ENCODE results near the gene PLCB1. TPM values are rescaled to one million over a fixed set of nuclear protein-coding genes. Genes with fewer than 3 reads are reported as not detected.

PLCB1 gene
- polyA plus RNA-seq, 4 donors: 1.8 to 5.4 (median 2.0) TPM

- Histone ChIP-seq H3K9me3 (ENCODE audit: control insufficient read depth in 2 of 2, insufficient read depth in 1 of 2, low read depth in 1 of 2, low read length in 1 of 2) (peaks cover 0 to 7% of the 10 kb centered on the region in 2 donors), H3K27ac (ENCODE audit: low read depth in 1 of 3, low read length in 2 of 3) (no peak overlapping the region), H3K36me3 (ENCODE audit: control insufficient read depth in 3 of 3, insufficient read depth in 2 of 3, low read depth in 1 of 3, low read length in 3 of 3) (no peaks in the 10 kb centered on the region), H3K27me3 (ENCODE audit: control insufficient read depth in 3 of 3, insufficient read depth in 3 of 3, low read length in 3 of 3) (no peaks in the 10 kb centered on the region), H3K4me1 (ENCODE audit: control insufficient read depth in 3 of 3, insufficient read depth in 2 of 3, low read depth in 1 of 3, low read length in 2 of 3) (no peaks in the 10 kb centered on the region), H3K4me3 (ENCODE audit: low read depth in 1 of 3, low read length in 3 of 3) (no peak overlapping the region)
- DNase-seq (no peak), FAIRE-seq (no peak)
These were observed 766.8 kb downstream of the PLCB1 start for GRCh38 chr20:8898823-8899222.

DNA sequence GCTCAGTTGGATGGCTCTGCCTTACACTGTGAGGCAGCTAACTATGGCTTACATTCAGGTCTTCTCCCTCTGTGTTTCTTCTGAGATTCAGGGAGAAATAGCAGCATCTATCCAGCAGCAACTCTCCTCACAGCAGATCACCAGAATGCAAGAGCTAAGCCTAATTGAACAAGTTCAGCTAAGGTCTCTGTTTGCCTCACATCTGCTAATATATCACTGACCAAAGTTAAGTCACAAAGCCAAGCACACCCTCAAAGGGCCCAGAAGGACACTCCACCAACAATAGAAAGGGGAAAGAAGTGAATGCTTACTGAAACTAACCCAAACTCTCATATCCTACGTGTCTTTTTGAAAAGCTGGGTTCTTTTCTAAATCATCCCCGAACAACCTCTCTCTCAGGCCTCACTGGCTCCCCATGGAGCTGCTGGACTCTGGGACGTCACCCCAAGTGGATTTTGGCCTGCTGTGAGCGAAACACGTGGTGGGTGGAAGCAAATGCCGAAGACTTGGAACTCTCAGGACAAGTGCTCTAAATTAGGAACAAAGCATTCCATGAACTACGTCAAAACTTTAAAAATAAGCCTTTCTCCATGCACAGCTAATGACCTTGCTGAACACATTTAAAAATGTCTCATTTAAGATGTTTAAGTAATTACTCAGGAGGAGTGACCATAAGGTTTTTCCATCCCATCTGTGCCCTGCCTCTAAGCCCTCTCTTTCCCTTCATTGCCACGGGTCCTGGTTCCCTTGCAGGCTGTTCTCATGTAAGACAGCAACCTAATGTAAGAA lies 769.4 kb downstream of the PLCB1 start:
- no peaks in the 10 kb centered on the region for H3K4me1 ChIP-seq (ENCODE audit: control insufficient read depth in 3 of 3, insufficient read depth in 2 of 3, low read depth in 1 of 3, low read length in 2 of 3)
- H3K27me3 ChIP-seq (ENCODE audit: control insufficient read depth in 3 of 3, insufficient read depth in 3 of 3, low read length in 3 of 3): no peaks in the 10 kb centered on the region
- no peaks in the 10 kb centered on the region for H3K9me3 ChIP-seq (ENCODE audit: control insufficient read depth in 2 of 2, insufficient read depth in 1 of 2, low read depth in 1 of 2, low read length in 1 of 2)
- no peak overlapping the region for H3K4me3 ChIP-seq (ENCODE audit: low read depth in 1 of 3, low read length in 3 of 3)
- DNase-seq (no peak), FAIRE-seq (no peak)
- 66 to 78% (median 77%) methylated on average over 8 of the region's 8 CpGs for WGBS, 3 donors
- peak overlapping the region in 1 of 3 donors; percentile 33 for H3K27ac ChIP-seq (ENCODE audit: low read depth in 1 of 3, low read length in 2 of 3)
- no peaks in the 10 kb centered on the region for H3K36me3 ChIP-seq (ENCODE audit: control insufficient read depth in 3 of 3, insufficient read depth in 2 of 3, low read depth in 1 of 3, low read length in 3 of 3)

DNA sequence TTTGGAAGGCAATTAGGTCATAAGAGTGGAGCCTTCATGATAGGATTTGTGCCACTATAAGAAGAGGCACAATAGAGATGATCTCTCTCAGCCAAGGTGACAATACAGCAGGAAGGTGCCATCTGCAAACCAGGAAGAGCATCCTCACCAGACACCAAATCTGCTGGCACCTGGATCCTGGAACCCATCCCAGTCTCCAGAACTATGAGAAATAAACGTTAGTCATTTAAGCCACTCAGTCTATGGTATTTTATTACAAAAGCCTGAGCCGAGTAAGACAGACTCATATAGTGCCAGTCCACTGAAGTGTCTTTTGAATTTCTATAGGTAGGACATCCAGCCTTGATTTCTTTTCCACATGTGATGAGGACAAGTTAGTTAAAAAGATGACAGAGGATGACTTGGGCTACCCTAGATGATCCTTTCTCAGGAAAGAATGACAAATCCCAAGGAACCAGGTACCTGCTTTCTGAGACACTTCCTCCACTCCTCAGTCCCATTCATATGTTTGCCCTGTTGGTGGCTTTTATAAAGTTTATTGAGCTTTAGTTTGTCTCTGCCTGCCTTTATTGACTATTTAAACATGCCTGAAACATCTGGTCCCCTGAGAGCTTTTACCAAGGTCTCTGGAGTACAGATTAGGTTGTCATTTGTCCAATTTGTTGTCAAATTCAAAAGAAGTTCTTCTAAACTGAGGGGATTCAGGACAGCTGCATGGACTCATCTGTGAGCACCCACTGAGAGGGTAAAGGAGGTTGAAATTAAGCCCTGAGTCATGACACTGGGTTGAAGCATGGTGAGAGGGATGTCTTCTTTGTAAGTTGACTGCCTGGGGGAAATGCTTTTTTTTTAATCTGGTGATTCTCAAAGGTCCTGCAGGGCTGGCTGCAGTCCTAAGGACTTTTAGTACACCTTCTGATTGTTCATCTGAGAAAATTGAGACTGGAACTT lies 771.9 kb downstream of the PLCB1 start:
- H3K4me3 ChIP-seq (ENCODE audit: low read depth in 1 of 3, low read length in 3 of 3): no peak overlapping the region
- H3K9me3 ChIP-seq (ENCODE audit: control insufficient read depth in 2 of 2, insufficient read depth in 1 of 2, low read depth in 1 of 2, low read length in 1 of 2): no peaks in the 10 kb centered on the region
- WGBS, 3 donors: 56 to 72% (median 70%) methylated on average over 2 of the region's 2 CpGs
- no peak overlapping the region for H3K27ac ChIP-seq (ENCODE audit: low read depth in 1 of 3, low read length in 2 of 3)
- H3K4me1 ChIP-seq (ENCODE audit: control insufficient read depth in 3 of 3, insufficient read depth in 2 of 3, low read depth in 1 of 3, low read length in 2 of 3): no peaks in the 10 kb centered on the region
- FAIRE-seq: no peak
- no peaks in the 10 kb centered on the region for H3K27me3 ChIP-seq (ENCODE audit: control insufficient read depth in 3 of 3, insufficient read depth in 3 of 3, low read length in 3 of 3)
- no peaks in the 10 kb centered on the region for H3K36me3 ChIP-seq (ENCODE audit: control insufficient read depth in 3 of 3, insufficient read depth in 2 of 3, low read depth in 1 of 3, low read length in 3 of 3)
- no peak for DNase-seq

GRCh38 chr20:8909596-8909995 lies 777.5 kb downstream of the PLCB1 start:
- Histone ChIP-seq H3K27me3 (ENCODE audit: control insufficient read depth in 3 of 3, insufficient read depth in 3 of 3, low read length in 3 of 3) (no peaks in the 10 kb centered on the region), H3K4me3 (ENCODE audit: low read depth in 1 of 3, low read length in 3 of 3) (no peak overlapping the region)
- no peak for FAIRE-seq

GRCh38 chr20:8912096-8912495 lies 780.0 kb downstream of the PLCB1 start:
- FAIRE-seq (no peak), DNase-seq (no peak)
- Histone ChIP-seq H3K36me3 (ENCODE audit: control insufficient read depth in 3 of 3, insufficient read depth in 2 of 3, low read depth in 1 of 3, low read length in 3 of 3) (no peaks in the 10 kb centered on the region), H3K9me3 (ENCODE audit: control insufficient read depth in 2 of 2, insufficient read depth in 1 of 2, low read depth in 1 of 2, low read length in 1 of 2) (no peaks in the 10 kb centered on the region), H3K27ac (ENCODE audit: low read depth in 1 of 3, low read length in 2 of 3) (no peak overlapping the region), H3K4me1 (ENCODE audit: control insufficient read depth in 3 of 3, insufficient read depth in 2 of 3, low read depth in 1 of 3, low read length in 2 of 3) (no peaks in the 10 kb centered on the region), H3K27me3 (ENCODE audit: control insufficient read depth in 3 of 3, insufficient read depth in 3 of 3, low read length in 3 of 3) (no peaks in the 10 kb centered on the region), H3K4me3 (ENCODE audit: low read depth in 1 of 3, low read length in 3 of 3) (no peak overlapping the region)
- 74 to 86% (median 82%) methylated on average over 3 of the region's 3 CpGs for WGBS, 3 donors

More at GRCh38 chr20:8909596-8909995, 777.5 kb downstream of the PLCB1 start:
- H3K9me3 ChIP-seq (ENCODE audit: control insufficient read depth in 2 of 2, insufficient read depth in 1 of 2, low read depth in 1 of 2, low read length in 1 of 2): no peaks in the 10 kb centered on the region
- no peak for DNase-seq
- H3K4me1 ChIP-seq (ENCODE audit: control insufficient read depth in 3 of 3, insufficient read depth in 2 of 3, low read depth in 1 of 3, low read length in 2 of 3): no peaks in the 10 kb centered on the region
- no peak overlapping the region for H3K27ac ChIP-seq (ENCODE audit: low read depth in 1 of 3, low read length in 2 of 3)
- no peaks in the 10 kb centered on the region for H3K36me3 ChIP-seq (ENCODE audit: control insufficient read depth in 3 of 3, insufficient read depth in 2 of 3, low read depth in 1 of 3, low read length in 3 of 3)

GRCh38 chr20:8912731-8913130 lies 780.7 kb downstream of the PLCB1 start:
- Histone ChIP-seq H3K4me1 (ENCODE audit: control insufficient read depth in 3 of 3, insufficient read depth in 2 of 3, low read depth in 1 of 3, low read length in 2 of 3) (no peaks in the 10 kb centered on the region), H3K4me3 (ENCODE audit: low read depth in 1 of 3, low read length in 3 of 3) (no peak overlapping the region), H3K27me3 (ENCODE audit: control insufficient read depth in 3 of 3, insufficient read depth in 3 of 3, low read length in 3 of 3) (no peaks in the 10 kb centered on the region), H3K27ac (ENCODE audit: low read depth in 1 of 3, low read length in 2 of 3) (no peak overlapping the region), H3K36me3 (ENCODE audit: control insufficient read depth in 3 of 3, insufficient read depth in 2 of 3, low read depth in 1 of 3, low read length in 3 of 3) (no peaks in the 10 kb centered on the region), H3K9me3 (ENCODE audit: control insufficient read depth in 2 of 2, insufficient read depth in 1 of 2, low read depth in 1 of 2, low read length in 1 of 2) (no peaks in the 10 kb centered on the region)
- DNase-seq (no peak), FAIRE-seq (no peak)
- WGBS, 3 donors: 57 to 66% (median 66%) methylated on average over 3 of the region's 3 CpGs

DNA sequence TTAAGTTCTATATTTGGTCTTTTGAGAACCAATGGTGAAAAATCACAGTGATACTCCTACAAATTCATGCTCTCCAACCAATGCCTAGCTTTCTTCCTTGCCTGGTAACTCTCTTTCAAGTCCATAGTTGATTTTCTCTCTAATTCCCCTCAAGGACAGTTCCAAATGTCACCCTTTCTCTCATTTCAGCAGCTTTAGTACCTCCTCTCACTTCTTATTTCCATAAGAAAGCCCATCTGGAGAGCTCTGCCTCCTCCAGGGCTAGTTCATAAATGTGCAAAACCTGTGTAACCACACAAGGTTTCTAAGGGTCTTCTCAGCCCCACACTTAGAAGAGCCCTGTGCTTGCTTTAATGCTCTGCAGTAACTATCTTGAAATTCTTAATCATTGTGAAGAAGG lies 781.4 kb downstream of the PLCB1 start:
- Histone ChIP-seq H3K27me3 (ENCODE audit: control insufficient read depth in 3 of 3, insufficient read depth in 3 of 3, low read length in 3 of 3) (no peaks in the 10 kb centered on the region), H3K4me1 (ENCODE audit: control insufficient read depth in 3 of 3, insufficient read depth in 2 of 3, low read depth in 1 of 3, low read length in 2 of 3) (no peaks in the 10 kb centered on the region), H3K4me3 (ENCODE audit: low read depth in 1 of 3, low read length in 3 of 3) (no peak overlapping the region), H3K27ac (ENCODE audit: low read depth in 1 of 3, low read length in 2 of 3) (no peak overlapping the region), H3K9me3 (ENCODE audit: control insufficient read depth in 2 of 2, insufficient read depth in 1 of 2, low read depth in 1 of 2, low read length in 1 of 2) (no peaks in the 10 kb centered on the region), H3K36me3 (ENCODE audit: control insufficient read depth in 3 of 3, insufficient read depth in 2 of 3, low read depth in 1 of 3, low read length in 3 of 3) (no peaks in the 10 kb centered on the region)
- FAIRE-seq (no peak), DNase-seq (no peak)

DNA sequence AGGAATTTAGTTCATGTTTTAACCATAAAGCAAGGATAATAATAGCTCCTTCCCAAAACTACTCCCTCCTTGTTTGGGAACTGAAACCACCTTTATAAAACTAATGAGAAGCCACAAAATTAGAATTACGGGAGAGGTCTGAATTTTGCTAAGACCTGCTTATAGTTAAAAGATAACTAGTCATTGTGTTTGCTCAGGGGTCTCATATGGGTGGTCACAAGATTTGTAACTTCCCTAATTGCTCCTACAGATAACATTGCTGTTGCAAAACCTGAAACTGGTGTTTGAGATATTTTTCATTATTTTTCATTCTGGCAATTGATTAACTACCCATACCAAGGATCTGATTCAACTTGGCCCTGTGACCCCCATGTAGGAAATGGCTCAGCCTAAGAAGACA lies 782.4 kb downstream of the PLCB1 start:
- 84 to 96% (median 94%) methylated on average over 1 of the region's 1 CpG for WGBS, 3 donors
- Histone ChIP-seq H3K27ac (ENCODE audit: low read depth in 1 of 3, low read length in 2 of 3) (no peak overlapping the region), H3K4me1 (ENCODE audit: control insufficient read depth in 3 of 3, insufficient read depth in 2 of 3, low read depth in 1 of 3, low read length in 2 of 3) (no peaks in the 10 kb centered on the region), H3K9me3 (ENCODE audit: control insufficient read depth in 2 of 2, insufficient read depth in 1 of 2, low read depth in 1 of 2, low read length in 1 of 2) (no peaks in the 10 kb centered on the region), H3K4me3 (ENCODE audit: low read depth in 1 of 3, low read length in 3 of 3) (no peak overlapping the region), H3K36me3 (ENCODE audit: control insufficient read depth in 3 of 3, insufficient read depth in 2 of 3, low read depth in 1 of 3, low read length in 3 of 3) (no peaks in the 10 kb centered on the region), H3K27me3 (ENCODE audit: control insufficient read depth in 3 of 3, insufficient read depth in 3 of 3, low read length in 3 of 3) (no peaks in the 10 kb centered on the region)
- FAIRE-seq (no peak), DNase-seq (no peak)
